NB4 (cell line): ENCODE results near the gene PDP2.

Experiments
- CTCF ChIP-seq: IDR thresholded peaks from one replicate; pipeline ENCODE4 v1.5.1; 2012; ENCODE audit warnings: low read depth, low read length
- MAX ChIP-seq: IDR thresholded peaks from 2 replicates; pipeline ENCODE4 v1.6.1; 2011; ENCODE audit warnings: low read depth, low read length
- MYC ChIP-seq: IDR thresholded peaks from 2 replicates; pipeline ENCODE4 v1.6.1; 2011; ENCODE audit warnings: low read depth, low read length
- POLR2A ChIP-seq: IDR thresholded peaks from 2 replicates; pipeline ENCODE4 v1.6.1; 2011; ENCODE audit warnings: mild to moderate bottlenecking; ENCODE audit not compliant: insufficient read length; ENCODE audit errors: extremely low read depth

GRCh38 chr16:66856801-66857200, 23.5 kb upstream of the PDP2 start:
- TF ChIP-seq CTCF (no peak), POLR2A (no peak), MAX (no peak), MYC (no peak)
